Keratinocyte (primary cell): ENCODE data around the gene FAM120A. TPM values are rescaled to one million over a fixed set of nuclear protein-coding genes. Genes with fewer than 3 reads are reported as not detected.
"Not testable (repeated sequence)": the region's sequence is repeated elsewhere in the genome, so short reads cannot be mapped to it uniquely, and the experiment has no call there.

Experiments used
- DNase-seq: peaks from one replicate; pipeline ENCODE4 v3.0.0-alpha.2; 2011; ENCODE audit warnings: low read depth, missing footprints, low spot score
- FAIRE-seq: peaks from 2 replicates; lab custom pipeline; 2011; peaks lifted over from hg19 to GRCh38; lab: Jason Lieb, UNC
- H2AFZ ChIP-seq: 2 replicates; pipeline ENCODE4 v1.6.0; 2012; ENCODE audit warnings: low read length, control low read depth, inconsistent platforms; ENCODE audit not compliant: control insufficient read depth
- H3K27ac ChIP-seq: 2 replicates; pipeline ENCODE4 v1.5.1; 2011; ENCODE audit warnings: low read length; ENCODE audit not compliant: control insufficient read depth, insufficient read depth
- H3K27me3 ChIP-seq: 3 replicates; pipeline ENCODE4 v1.6.0; 2011; ENCODE audit warnings: low read length; ENCODE audit not compliant: control insufficient read depth, insufficient read depth; ENCODE audit errors: extremely low read depth
- H3K36me3 ChIP-seq, 2 experiments: 2 replicates in 1 of 2; 3 replicates in 1 of 2; pipeline ENCODE4 v1.5.1; 2011; ENCODE audit warnings: low read length in 2 of 2, mild to moderate bottlenecking in 1 of 2; ENCODE audit not compliant: control insufficient read depth in 2 of 2, insufficient read depth in 2 of 2; ENCODE audit errors: extremely low read depth in 1 of 2
- H3K4me1 ChIP-seq: 3 replicates; pipeline ENCODE4 v1.5.1; 2011; ENCODE audit warnings: low read length; ENCODE audit not compliant: control insufficient read depth, insufficient read depth; ENCODE audit errors: extremely low read depth
- H3K4me2 ChIP-seq: 3 replicates; pipeline ENCODE4 v1.6.0; 2011; ENCODE audit warnings: low read depth, low read length; ENCODE audit not compliant: control insufficient read depth, insufficient read depth; ENCODE audit errors: extremely low read depth
- H3K4me3 ChIP-seq, 3 experiments: fragments of 200-600 bp in 1 of 3; sonication (generic) in 1 of 3; 2 replicates in 2 of 3; 3 replicates in 1 of 3; pipeline ENCODE4 v1.5.1; 2011 to 2016; ENCODE audit warnings: low read length in 3 of 3, mild to moderate bottlenecking in 3 of 3, control low read depth in 2 of 3, inconsistent platforms in 1 of 3, low read depth in 1 of 3, mixed read lengths in 1 of 3, mixed run types in 1 of 3, moderate library complexity in 1 of 3; ENCODE audit not compliant: control insufficient read depth in 2 of 3, insufficient read depth in 2 of 3; ENCODE audit errors: extremely low read depth in 1 of 3
- H3K79me2 ChIP-seq: 2 replicates; pipeline ENCODE4 v1.6.0; 2012; ENCODE audit warnings: low read length; ENCODE audit not compliant: control insufficient read depth, insufficient read depth
- H3K9ac ChIP-seq: 3 replicates; pipeline ENCODE4 v1.6.0; 2011; ENCODE audit warnings: low read length; ENCODE audit not compliant: control insufficient read depth, insufficient read depth; ENCODE audit errors: extremely low read depth
- H3K9me1 ChIP-seq: 3 replicates; pipeline ENCODE4 v1.6.0; 2011; ENCODE audit warnings: low read length; ENCODE audit not compliant: control insufficient read depth, insufficient read depth; ENCODE audit errors: extremely low read depth
- H3K9me3 ChIP-seq: 2 replicates; pipeline ENCODE4 v1.5.1; 2012; ENCODE audit warnings: low read depth, low read length; ENCODE audit not compliant: control insufficient read depth
- H4K20me1 ChIP-seq: 3 replicates; pipeline ENCODE4 v1.6.0; 2011; ENCODE audit warnings: low read length; ENCODE audit not compliant: control insufficient read depth, insufficient read depth; ENCODE audit errors: extremely low read depth
- CTCF ChIP-seq, 3 experiments: IDR thresholded peaks in 1 of 3; conservative IDR thresholded peaks in 1 of 3; optimal IDR thresholded peaks in 1 of 3; 2 replicates in 2 of 3; 3 replicates in 1 of 3; pipeline versions ENCODE3 to v1.5.1; 2011; ENCODE audit warnings: low read length in 3 of 3, mild to moderate bottlenecking in 3 of 3, moderate library complexity in 2 of 3, control low read depth in 1 of 3, inconsistent platforms in 1 of 3; ENCODE audit not compliant: insufficient read depth in 2 of 3; ENCODE audit errors: extremely low read depth in 1 of 3
- EZH2 ChIP-seq: IDR thresholded peaks from one replicate; pipeline ENCODE4 v1.6.1; 2012; ENCODE audit warnings: inconsistent platforms, mild to moderate bottlenecking, low read length, moderate library complexity
- dilution Hi-C: fragments of 300-500 bp; cut with MboI; formaldehyde crosslinking; loops from one replicate; pipeline ENCODE4 v1.7.0; 2020; ENCODE audit warnings: low sequenced_read_pairs; ENCODE audit not compliant: extremely low pct_ligation_motif_present
- polyA plus RNA-seq, 5 experiments: library from polyadenylated mRNA; depleted of rRNA in 3 of 5; stranded (reverse) in 3 of 5; stranded (forward) in 1 of 5; unstranded in 1 of 5; fragments of >200 nt; gene quantifications; 1 replicate in 1 of 5; 2 replicates in 3 of 5; 3 replicates in 1 of 5; pipeline versions ENCODE4 v1.2.1 to v1.2.3, GENCODE V29; 2011 to 2012; ENCODE audit warnings: missing spikeins in 2 of 5, low read depth in 1 of 5, low replicate concordance in 1 of 5

FAM120A gene
- polyA plus RNA-seq, 1 donor (not counting 4 experiments of a cell fraction or from before 2014, with no cell fraction given), result 79.2 TPM

GRCh38 chr9:93509084-93509483 is 57.6 kb downstream of the FAM120A start:
- Histone ChIP-seq H3K36me3 (peaks cover 5 to 7% of the 10 kb centered on the region in 2 experiments), H3K9ac (no peak overlapping the region), H3K27me3 (no peaks in the 10 kb centered on the region), H3K9me1 (no peaks in the 10 kb centered on the region), H3K27ac (no peak overlapping the region), H2AFZ (no peak overlapping the region), H3K4me2 (no peak overlapping the region), H3K4me3 (no peak overlapping the region), H3K4me1 (no peaks in the 10 kb centered on the region), H4K20me1 (peaks cover 8% of the 10 kb centered on the region), H3K79me2 (peaks cover 86% of the 10 kb centered on the region), H3K9me3 (no peaks in the 10 kb centered on the region)
- no peak for FAIRE-seq
- dilution Hi-C loops, result no loop called here
- TF ChIP-seq CTCF (optimal IDR thresholded peaks at IDR 0.05 in 1 of 3, IDR thresholded peaks at IDR 0.05 in 1 of 3, conservative IDR thresholded peaks at IDR 0.05 in 1 of 3; ENCODE audit: extremely low read depth in 1 of 3, insufficient read depth in 2 of 3, low read length in 3 of 3), result no peak
- TF ChIP-seq EZH2, result no peak
- no peak for DNase-seq

GRCh38 chr9:93510041-93510440 is 58.6 kb downstream of the FAM120A start:
- Histone ChIP-seq H3K4me1 (no peaks in the 10 kb centered on the region), H3K9me3 (no peaks in the 10 kb centered on the region), H3K36me3 (peaks cover 2 to 4% of the 10 kb centered on the region in 2 experiments), H3K27ac (no peak overlapping the region), H3K79me2 (peaks cover 86% of the 10 kb centered on the region), H4K20me1 (peaks cover 8% of the 10 kb centered on the region), H3K27me3 (no peaks in the 10 kb centered on the region), H2AFZ (no peak overlapping the region), H3K4me3 (no peak overlapping the region), H3K4me2 (no peak overlapping the region), H3K9me1 (no peaks in the 10 kb centered on the region), H3K9ac (no peak overlapping the region)
- FAIRE-seq (no peak), DNase-seq (no peak)
- TF ChIP-seq CTCF (optimal IDR thresholded peaks at IDR 0.05 in 1 of 3, IDR thresholded peaks at IDR 0.05 in 1 of 3, conservative IDR thresholded peaks at IDR 0.05 in 1 of 3; ENCODE audit: extremely low read depth in 1 of 3, insufficient read depth in 2 of 3, low read length in 3 of 3) (no peak), EZH2 (no peak)
- dilution Hi-C loops, result no loop called here

- H3K9me1 ChIP-seq, DNase-seq, H3K36me3 ChIP-seq, dilution Hi-C loops, H3K4me1 ChIP-seq, FAIRE-seq, H3K27ac ChIP-seq, H2AFZ ChIP-seq, H3K9ac ChIP-seq, H3K4me3 ChIP-seq, H3K9me3 ChIP-seq, H3K4me2 ChIP-seq, H3K27me3 ChIP-seq, H4K20me1 ChIP-seq: not testable (repeated sequence)
- peaks cover 77% of the 10 kb centered on the region for H3K79me2 ChIP-seq
These were observed 59.7 kb downstream of the FAM120A start for GRCh38 chr9:93511228-93511627.

- FAIRE-seq, H3K9ac ChIP-seq, H3K27me3 ChIP-seq, H3K4me3 ChIP-seq, dilution Hi-C loops, H4K20me1 ChIP-seq, H3K9me1 ChIP-seq, H3K27ac ChIP-seq, H3K36me3 ChIP-seq, H2AFZ ChIP-seq, H3K4me1 ChIP-seq, DNase-seq, H3K9me3 ChIP-seq, H3K4me2 ChIP-seq: not testable (repeated sequence)
- peaks cover 73% of the 10 kb centered on the region for H3K79me2 ChIP-seq
These were observed 60.8 kb downstream of the FAM120A start for GRCh38 chr9:93512170-93512812.
